Activated CD4-positive, alpha-beta T cell treated with anti-CD3 and anti-CD28 coated beads for 24 hours (primary cell): ENCODE data around the gene COL3A1.

Experiments
- DNase-seq, 2 donors: peaks; one replicate each; pipeline ENCODE4 v3.0.0-alpha.2; 2020; ENCODE audit warnings: low read depth in 2 of 2

COL3A1 gene

GRCh38 chr2:188975497-188976102 is 1.4 kb downstream of the COL3A1 start:
- no peak for DNase-seq

- no peak for DNase-seq
Measured at GRCh38 chr2:188976545-188977268, 2.5 kb downstream of the COL3A1 start.

- no peak for DNase-seq
Measured at GRCh38 chr2:188977317-188977716, 3.1 kb downstream of the COL3A1 start.

- no peak for DNase-seq
Measured at GRCh38 chr2:188978291-188979081, 4.3 kb downstream of the COL3A1 start.

- no peak for DNase-seq
Measured at GRCh38 chr2:188979187-188980114, 5.3 kb downstream of the COL3A1 start.

GRCh38 chr2:188983427-188984064 is 9.4 kb downstream of the COL3A1 start:
- DNase-seq = no peak

- DNase-seq = no peak
Measured at GRCh38 chr2:188984065-188984491, 9.9 kb downstream of the COL3A1 start.

- DNase-seq = no peak
Measured at GRCh38 chr2:188984680-188985079, 10.5 kb downstream of the COL3A1 start.

- DNase-seq = no peak
Measured at GRCh38 chr2:188986839-188987238, 12.7 kb downstream of the COL3A1 start.

- DNase-seq = no peak
Measured at GRCh38 chr2:188993247-188993646, 19.1 kb downstream of the COL3A1 start.

- no peak for DNase-seq
Measured at GRCh38 chr2:188997263-188997662, 23.1 kb downstream of the COL3A1 start.

- DNase-seq = no peak
Measured at GRCh38 chr2:189000221-189000620, 26.0 kb downstream of the COL3A1 start.

GRCh38 chr2:189002079-189002478 is 27.9 kb downstream of the COL3A1 start:
- no peak for DNase-seq

GRCh38 chr2:189008555-189009262 is 34.5 kb downstream of the COL3A1 start:
- DNase-seq = no peak

GRCh38 chr2:189010536-189010935 is 36.4 kb downstream of the COL3A1 start:
- DNase-seq = no peak

- no peak for DNase-seq
Measured at GRCh38 chr2:189012351-189012750, 38.2 kb downstream of the COL3A1 start.

- no peak for DNase-seq
Measured at GRCh38 chr2:189013031-189013430, 38.9 kb downstream of the COL3A1 start.

GRCh38 chr2:189013671-189014448 is 39.7 kb downstream of the COL3A1 start:
- DNase-seq = no peak

GRCh38 chr2:189014449-189015138 is 40.4 kb downstream of the COL3A1 start:
- no peak for DNase-seq
